ENCODE data around the gene RBMS3. TPM values are rescaled to one million over a fixed set of nuclear protein-coding genes. Genes with fewer than 3 reads are reported as not detected.

The RBMS3 gene
- total RNA-seq, 2 donors from 2014 or later: 1.4 to 3.5 TPM

DNA sequence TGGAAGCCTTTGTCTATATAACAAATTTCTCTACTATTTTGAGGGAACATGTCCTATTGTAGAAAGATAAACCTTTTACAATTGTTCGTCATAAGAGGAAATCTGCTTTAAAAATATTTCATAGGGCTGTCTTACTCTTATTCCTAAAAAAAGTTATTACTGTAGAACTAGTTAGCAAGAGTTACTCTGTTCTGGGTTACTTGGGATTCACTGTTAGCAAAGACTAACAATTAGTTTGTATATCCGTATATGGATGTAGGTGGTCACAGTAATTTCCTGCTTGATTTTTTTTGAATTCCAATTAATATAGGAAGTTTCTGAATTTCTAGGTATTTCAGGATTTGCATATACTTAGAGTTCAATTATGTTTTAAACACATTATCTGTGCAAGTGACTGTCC is 413.5 kb downstream of the RBMS3 start:
- Mint-ChIP-seq H3K27me3 (no peaks in the 10 kb centered on the region), H3K36me3 (no peaks in the 10 kb centered on the region), H3K4me3 (no peak overlapping the region), H3K4me1 (ENCODE audit: low read depth in 2 of 2) (no peaks in the 10 kb centered on the region), H3K27ac (no peak overlapping the region), H3K9me3 (no peaks in the 10 kb centered on the region)
- ATAC-seq: no peak
- no peak for DNase-seq (ENCODE audit: low spot score)

- ATAC-seq: no peak
- no peak overlapping the region for H3K27ac Mint-ChIP-seq
- no peaks in the 10 kb centered on the region for H3K4me1 Mint-ChIP-seq (ENCODE audit: low read depth in 2 of 2)
- no peaks in the 10 kb centered on the region for H3K9me3 Mint-ChIP-seq
- H3K36me3 Mint-ChIP-seq: no peaks in the 10 kb centered on the region
- no peaks in the 10 kb centered on the region for H3K27me3 Mint-ChIP-seq
- no peak overlapping the region for H3K4me3 Mint-ChIP-seq
- no peak for DNase-seq (ENCODE audit: low spot score)
These were observed 413.9 kb downstream of the RBMS3 start for GRCh38 chr3:29694783-29695182.

DNA sequence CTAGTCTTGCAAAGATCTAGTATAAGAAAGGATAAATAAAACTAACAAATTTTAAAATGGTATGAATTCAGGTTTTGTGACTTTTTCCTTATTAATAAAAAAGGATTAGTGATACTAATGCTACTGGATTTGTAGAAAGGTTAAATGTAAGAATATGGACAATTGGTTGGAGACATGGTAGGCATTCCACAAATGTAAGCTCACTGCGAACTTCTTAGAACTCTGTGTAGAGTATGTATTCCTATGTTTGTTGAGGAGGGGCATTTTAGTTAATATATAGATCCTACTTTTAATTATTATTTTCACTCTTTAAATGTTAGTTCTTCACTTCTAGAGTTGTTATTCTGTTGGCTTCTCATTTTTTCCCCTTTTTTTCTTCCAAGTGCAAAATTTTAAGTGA is 414.3 kb downstream of the RBMS3 start:
- Mint-ChIP-seq H3K27ac (no peak overlapping the region), H3K36me3 (no peaks in the 10 kb centered on the region), H3K4me3 (no peak overlapping the region), H3K27me3 (no peaks in the 10 kb centered on the region), H3K4me1 (ENCODE audit: low read depth in 2 of 2) (no peaks in the 10 kb centered on the region), H3K9me3 (no peaks in the 10 kb centered on the region)
- ATAC-seq (no peak), DNase-seq (ENCODE audit: low spot score) (no peak)

DNA sequence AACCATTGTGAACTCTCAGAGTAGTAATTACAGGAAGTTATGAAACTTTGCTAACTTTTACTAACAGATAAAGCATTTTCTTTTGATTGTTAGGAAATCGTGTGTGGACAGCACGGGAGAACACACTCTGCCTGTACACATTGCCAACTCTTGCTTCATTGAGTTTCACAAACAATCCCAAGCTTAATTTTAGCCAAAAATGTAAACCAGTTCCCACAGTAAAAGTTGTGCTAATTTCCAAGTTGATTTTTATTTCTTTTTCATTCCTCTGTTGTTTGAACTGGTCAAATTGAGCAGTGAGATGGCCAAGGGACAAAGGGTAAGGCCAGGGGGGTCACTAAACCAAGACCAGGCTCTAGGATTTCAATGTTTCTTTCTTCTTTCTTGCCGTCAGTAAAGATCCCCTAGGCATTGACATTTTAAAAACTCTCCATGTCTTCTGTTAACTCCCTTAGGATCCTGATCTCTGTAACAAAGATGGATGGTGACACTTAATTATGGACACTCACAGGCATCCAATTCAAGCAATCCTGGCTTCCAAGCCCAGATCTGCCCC is 414.9 kb downstream of the RBMS3 start:
- ATAC-seq: no peak

GRCh38 chr3:29696311-29696710 is 415.4 kb downstream of the RBMS3 start:
- peaks cover 4% of the 10 kb centered on the region for H3K9me3 Mint-ChIP-seq
- ATAC-seq: no peak
- H3K27ac Mint-ChIP-seq: no peak overlapping the region
- no peak overlapping the region for H3K4me3 Mint-ChIP-seq
- no peak for DNase-seq (ENCODE audit: low spot score)
- no peaks in the 10 kb centered on the region for H3K4me1 Mint-ChIP-seq (ENCODE audit: low read depth in 2 of 2)
- peaks cover 7% of the 10 kb centered on the region for H3K36me3 Mint-ChIP-seq
- H3K27me3 Mint-ChIP-seq: no peaks in the 10 kb centered on the region

More for the DNA sequence above, 414.9 kb downstream of the RBMS3 start:
- no peak overlapping the region for H3K27ac Mint-ChIP-seq
- no peak for DNase-seq (ENCODE audit: low spot score)
- H3K9me3 Mint-ChIP-seq: peaks cover 3% of the 10 kb centered on the region
- H3K36me3 Mint-ChIP-seq: peaks cover 5% of the 10 kb centered on the region
- H3K4me3 Mint-ChIP-seq: no peak overlapping the region
- H3K4me1 Mint-ChIP-seq (ENCODE audit: low read depth in 2 of 2): no peaks in the 10 kb centered on the region
- no peaks in the 10 kb centered on the region for H3K27me3 Mint-ChIP-seq

GRCh38 chr3:29697989-29698388 is 417.1 kb downstream of the RBMS3 start:
- no peak overlapping the region for H3K4me3 Mint-ChIP-seq
- no peak for ATAC-seq
- peaks cover 4% of the 10 kb centered on the region for H3K9me3 Mint-ChIP-seq
- peaks cover 7% of the 10 kb centered on the region for H3K36me3 Mint-ChIP-seq
- no peak overlapping the region for H3K27ac Mint-ChIP-seq
- H3K4me1 Mint-ChIP-seq (ENCODE audit: low read depth in 2 of 2): no peaks in the 10 kb centered on the region
- no peak for DNase-seq (ENCODE audit: low spot score)
- no peaks in the 10 kb centered on the region for H3K27me3 Mint-ChIP-seq

DNA sequence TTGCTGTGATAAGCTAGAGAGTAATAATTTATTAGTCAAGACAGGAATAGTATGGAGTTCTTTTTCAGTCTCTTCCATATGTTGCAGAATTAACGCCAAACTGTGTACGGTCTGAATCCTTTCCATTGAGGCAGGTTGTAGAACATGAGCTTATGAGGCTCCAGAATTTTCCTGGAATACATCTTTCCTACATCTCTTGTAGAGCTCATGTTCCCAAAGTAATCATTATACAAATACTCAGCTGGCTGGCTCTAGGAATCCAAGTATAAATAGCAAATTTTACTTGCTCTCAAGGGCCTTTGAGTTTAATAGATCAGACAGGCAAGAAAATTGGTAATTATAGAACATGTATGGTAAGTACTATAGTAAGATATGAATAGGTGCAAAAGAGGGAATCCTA is 419.4 kb downstream of the RBMS3 start:
- Mint-ChIP-seq H3K27me3 (no peaks in the 10 kb centered on the region), H3K36me3 (peaks cover 7% of the 10 kb centered on the region), H3K4me3 (no peak overlapping the region), H3K4me1 (ENCODE audit: low read depth in 2 of 2) (no peaks in the 10 kb centered on the region), H3K27ac (no peak overlapping the region), H3K9me3 (peaks cover 4% of the 10 kb centered on the region)
- DNase-seq (ENCODE audit: low spot score): no peak
- no peak for ATAC-seq

GRCh38 chr3:29701326-29701983 is 420.6 kb downstream of the RBMS3 start:
- ATAC-seq: peak in 1 of 2 donors; percentile 36
- H3K27me3 Mint-ChIP-seq: no peaks in the 10 kb centered on the region
- no peak overlapping the region for H3K4me3 Mint-ChIP-seq
- no peak for DNase-seq (ENCODE audit: low spot score)
- H3K36me3 Mint-ChIP-seq: peaks cover 7% of the 10 kb centered on the region
- H3K4me1 Mint-ChIP-seq (ENCODE audit: low read depth in 2 of 2): no peaks in the 10 kb centered on the region
- peaks cover 4% of the 10 kb centered on the region for H3K9me3 Mint-ChIP-seq
- no peak overlapping the region for H3K27ac Mint-ChIP-seq

DNA sequence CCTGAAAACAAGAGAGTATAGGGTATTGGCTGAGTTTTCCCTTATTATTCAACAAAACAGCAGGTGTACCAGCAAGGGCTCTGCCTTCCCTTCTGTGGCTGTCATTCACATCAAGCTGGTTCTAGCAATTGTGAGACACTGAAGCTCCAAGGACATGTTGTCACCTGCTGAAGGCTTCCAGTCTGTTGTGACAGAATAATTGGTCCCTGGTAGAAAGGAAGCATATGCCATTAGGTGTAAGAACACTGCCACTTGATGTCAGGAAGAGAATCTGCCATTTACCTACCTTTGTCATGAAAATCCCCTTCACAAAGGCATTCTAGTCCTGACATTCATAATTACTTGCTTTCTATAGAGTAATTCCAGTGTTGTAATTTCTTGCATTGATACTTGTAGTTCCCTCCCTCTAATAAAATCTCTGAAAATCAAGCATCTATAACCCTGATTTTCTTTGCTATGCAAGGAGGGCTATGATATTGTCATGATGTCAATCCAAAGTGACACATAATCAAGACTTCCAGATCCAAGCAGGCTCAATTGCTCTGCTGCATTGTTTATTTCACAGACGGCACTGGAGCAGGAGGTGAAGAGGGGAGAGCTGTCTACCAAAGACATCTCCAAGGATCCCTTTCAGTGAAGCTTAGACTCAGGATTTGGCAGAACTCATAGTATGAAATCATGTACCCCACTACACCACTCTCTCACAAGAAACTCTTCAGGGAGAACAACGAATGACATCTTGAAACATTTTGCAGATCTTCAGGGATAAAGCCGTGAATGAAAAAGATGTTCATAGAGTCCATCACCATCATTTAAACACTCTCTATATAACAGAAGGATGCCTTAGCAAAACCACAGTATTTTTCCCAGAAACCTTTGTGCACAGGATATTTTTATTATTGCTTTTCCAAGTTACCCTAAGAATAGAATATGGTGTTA is 425.3 kb downstream of the RBMS3 start:
- H3K27me3 Mint-ChIP-seq: no peaks in the 10 kb centered on the region
- H3K9me3 Mint-ChIP-seq: no peaks in the 10 kb centered on the region
- no peak overlapping the region for H3K27ac Mint-ChIP-seq
- H3K36me3 Mint-ChIP-seq: no peaks in the 10 kb centered on the region
- ATAC-seq (no peak), DNase-seq (ENCODE audit: low spot score) (no peak)
- no peaks in the 10 kb centered on the region for H3K4me1 Mint-ChIP-seq (ENCODE audit: low read depth in 2 of 2)
- H3K4me3 Mint-ChIP-seq: no peak overlapping the region

DNA sequence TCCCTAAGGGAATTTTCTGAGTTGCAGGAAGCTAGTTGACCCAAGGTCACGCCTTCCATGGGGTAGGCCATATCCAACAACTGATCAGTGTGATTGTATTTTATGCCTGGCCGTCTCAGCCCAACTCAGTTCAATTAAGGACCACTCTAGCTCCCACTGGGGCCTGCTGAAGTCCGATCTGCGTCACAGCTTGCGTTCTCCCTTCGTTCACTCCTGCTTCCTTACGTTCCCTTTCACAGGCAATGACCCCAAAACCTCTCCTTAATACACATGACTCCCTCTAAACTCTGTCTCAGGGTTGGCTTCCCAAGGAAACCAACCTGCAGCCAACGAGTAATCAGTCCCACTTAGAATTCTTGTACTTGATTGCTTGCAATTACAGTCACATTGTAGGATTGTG is 428.0 kb downstream of the RBMS3 start:
- H3K27me3 Mint-ChIP-seq: no peaks in the 10 kb centered on the region
- no peak overlapping the region for H3K4me3 Mint-ChIP-seq
- no peak for DNase-seq (ENCODE audit: low spot score)
- no peaks in the 10 kb centered on the region for H3K4me1 Mint-ChIP-seq (ENCODE audit: low read depth in 2 of 2)
- no peak overlapping the region for H3K27ac Mint-ChIP-seq
- H3K9me3 Mint-ChIP-seq: no peaks in the 10 kb centered on the region
- no peak for ATAC-seq
- H3K36me3 Mint-ChIP-seq: no peaks in the 10 kb centered on the region

GRCh38 chr3:29711255-29711771 is 430.4 kb downstream of the RBMS3 start:
- no peak overlapping the region for H3K4me3 Mint-ChIP-seq
- H3K9me3 Mint-ChIP-seq: peaks cover 9% of the 10 kb centered on the region
- ATAC-seq (no peak), DNase-seq (ENCODE audit: low spot score) (no peak)
- H3K4me1 Mint-ChIP-seq (ENCODE audit: low read depth in 2 of 2): no peaks in the 10 kb centered on the region
- no peaks in the 10 kb centered on the region for H3K27me3 Mint-ChIP-seq
- H3K27ac Mint-ChIP-seq: no peak overlapping the region
- no peaks in the 10 kb centered on the region for H3K36me3 Mint-ChIP-seq

DNA sequence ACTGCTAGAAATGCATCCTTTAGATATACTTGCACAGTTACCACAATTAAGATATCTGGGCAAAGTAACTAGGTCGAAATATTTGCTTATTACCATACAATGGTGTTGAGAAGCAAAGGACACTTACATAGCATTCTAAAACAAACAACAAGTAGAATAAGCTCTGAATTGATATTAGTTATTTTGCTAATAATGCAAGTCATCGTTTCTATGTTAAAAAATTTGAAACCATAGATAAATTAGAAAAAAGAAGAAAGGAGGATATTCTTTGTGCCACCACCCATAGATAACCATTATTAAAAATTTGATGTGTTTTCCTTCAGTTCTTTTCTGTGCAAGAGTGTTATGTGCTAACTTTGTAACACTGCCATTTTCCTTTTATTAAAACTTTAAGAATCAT is 435.3 kb downstream of the RBMS3 start:
- peaks cover 12% of the 10 kb centered on the region for H3K9me3 Mint-ChIP-seq
- H3K4me3 Mint-ChIP-seq: no peak overlapping the region
- H3K4me1 Mint-ChIP-seq (ENCODE audit: low read depth in 2 of 2): no peaks in the 10 kb centered on the region
- H3K36me3 Mint-ChIP-seq: no peaks in the 10 kb centered on the region
- no peaks in the 10 kb centered on the region for H3K27me3 Mint-ChIP-seq
- no peak overlapping the region for H3K27ac Mint-ChIP-seq
- no peak for DNase-seq (ENCODE audit: low spot score)
- no peak for ATAC-seq

DNA sequence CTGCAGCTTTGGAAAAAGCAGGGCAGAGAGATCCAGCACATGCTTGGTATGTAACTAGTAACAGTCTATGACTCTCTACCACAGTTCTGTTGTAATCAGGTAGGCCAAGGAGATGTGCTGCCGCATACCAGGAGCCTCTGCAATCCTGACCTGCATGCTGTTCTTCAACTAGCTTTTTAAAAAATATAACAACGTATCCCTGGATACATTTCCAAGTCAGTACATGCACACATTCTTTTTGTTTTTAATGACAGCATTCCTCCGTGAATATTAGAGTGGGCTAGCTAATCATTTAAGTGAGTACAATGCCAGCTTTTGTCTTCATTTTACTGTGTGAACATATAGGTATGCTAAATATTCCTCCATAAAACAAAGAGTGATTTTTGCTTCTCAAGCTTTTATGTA is 437.8 kb downstream of the RBMS3 start:
- Mint-ChIP-seq H3K27ac (no peak overlapping the region), H3K27me3 (no peaks in the 10 kb centered on the region), H3K4me3 (no peak overlapping the region), H3K9me3 (peaks cover 12% of the 10 kb centered on the region), H3K4me1 (ENCODE audit: low read depth in 2 of 2) (no peaks in the 10 kb centered on the region), H3K36me3 (no peaks in the 10 kb centered on the region)
- DNase-seq (ENCODE audit: low spot score): no peak
- ATAC-seq: no peak

DNA sequence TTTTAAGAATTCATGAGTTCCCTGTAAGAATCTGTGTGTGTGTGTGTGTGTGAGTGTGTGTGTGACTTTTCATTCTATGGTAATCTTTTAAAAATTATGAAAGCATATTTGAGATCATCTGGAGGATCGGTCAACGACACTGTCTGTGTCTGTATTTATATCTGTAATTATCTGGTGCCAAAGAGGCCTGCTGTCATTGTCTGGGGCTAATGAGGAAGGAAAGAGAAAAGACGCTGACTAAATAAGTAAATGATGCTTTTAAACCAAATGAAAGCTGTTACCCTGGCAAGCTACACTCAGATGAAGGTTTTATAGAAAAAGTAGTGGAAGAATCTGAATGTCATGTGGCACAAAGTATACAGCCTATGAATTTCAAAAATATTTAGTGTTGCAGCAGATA is 439.8 kb downstream of the RBMS3 start:
- no peaks in the 10 kb centered on the region for H3K27me3 Mint-ChIP-seq
- ATAC-seq: no peak
- H3K4me1 Mint-ChIP-seq (ENCODE audit: low read depth in 2 of 2): no peaks in the 10 kb centered on the region
- H3K9me3 Mint-ChIP-seq: peaks cover 10% of the 10 kb centered on the region
- H3K4me3 Mint-ChIP-seq: no peak overlapping the region
- no peaks in the 10 kb centered on the region for H3K36me3 Mint-ChIP-seq
- H3K27ac Mint-ChIP-seq: no peak overlapping the region
- no peak for DNase-seq (ENCODE audit: low spot score)
